OCI-LY1 (cell line): Measurements from ENCODE around the gene BLOC1S6.

Experiments
- EZH2 ChIP-seq: fragments of 200-600 bp; sonication (generic), shearing (Covaris generic); IDR thresholded peaks from 2 replicates; pipeline ENCODE4 v1.8.0; 2017; ENCODE audit warnings: borderline replicate concordance, mixed run types, mild to moderate bottlenecking, antibody characterized with exemption, low read length, moderate library complexity, mixed read lengths
- TF ChIP-seq, protein P1 (sequence below): fragments of 200-600 bp; sonication (generic), shearing (Covaris generic); IDR thresholded peaks from 2 replicates; pipeline ENCODE4 v1.5.1; 2017; ENCODE audit warnings: mild to moderate bottlenecking, antibody characterized with exemption, low read length, moderate library complexity, mixed read lengths

DNA sequence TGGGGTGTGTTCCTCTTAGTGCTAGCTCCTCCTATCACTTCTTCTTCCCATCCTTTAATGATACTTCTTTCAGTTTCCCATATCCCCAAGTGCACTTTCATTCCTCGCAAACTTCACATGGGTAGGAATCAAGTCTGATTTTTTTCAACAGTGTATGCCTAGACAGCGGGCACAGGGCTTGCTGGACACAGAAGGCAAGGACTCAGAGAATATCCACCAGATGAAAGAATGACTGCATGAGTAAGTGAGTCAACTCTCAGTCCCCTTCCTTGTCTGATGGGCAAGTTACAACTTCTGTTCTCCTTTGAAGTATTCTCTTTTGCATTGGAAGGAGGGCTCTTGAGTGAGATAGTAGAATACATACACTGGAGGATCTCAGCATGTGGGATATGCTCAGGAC lies 44.6 kb downstream of the BLOC1S6 start:
- TF ChIP-seq, protein P1, sequence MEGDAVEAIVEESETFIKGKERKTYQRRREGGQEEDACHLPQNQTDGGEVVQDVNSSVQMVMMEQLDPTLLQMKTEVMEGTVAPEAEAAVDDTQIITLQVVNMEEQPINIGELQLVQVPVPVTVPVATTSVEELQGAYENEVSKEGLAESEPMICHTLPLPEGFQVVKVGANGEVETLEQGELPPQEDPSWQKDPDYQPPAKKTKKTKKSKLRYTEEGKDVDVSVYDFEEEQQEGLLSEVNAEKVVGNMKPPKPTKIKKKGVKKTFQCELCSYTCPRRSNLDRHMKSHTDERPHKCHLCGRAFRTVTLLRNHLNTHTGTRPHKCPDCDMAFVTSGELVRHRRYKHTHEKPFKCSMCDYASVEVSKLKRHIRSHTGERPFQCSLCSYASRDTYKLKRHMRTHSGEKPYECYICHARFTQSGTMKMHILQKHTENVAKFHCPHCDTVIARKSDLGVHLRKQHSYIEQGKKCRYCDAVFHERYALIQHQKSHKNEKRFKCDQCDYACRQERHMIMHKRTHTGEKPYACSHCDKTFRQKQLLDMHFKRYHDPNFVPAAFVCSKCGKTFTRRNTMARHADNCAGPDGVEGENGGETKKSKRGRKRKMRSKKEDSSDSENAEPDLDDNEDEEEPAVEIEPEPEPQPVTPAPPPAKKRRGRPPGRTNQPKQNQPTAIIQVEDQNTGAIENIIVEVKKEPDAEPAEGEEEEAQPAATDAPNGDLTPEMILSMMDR = no peak
- no peak for TF ChIP-seq EZH2
